H9 (cell line): ENCODE measurements around the gene H2BW1. TPM values are rescaled to one million over a fixed set of nuclear protein-coding genes. Genes with fewer than 3 reads are reported as not detected.
"Not testable (repeated sequence)": the region's sequence is repeated elsewhere in the genome, so short reads cannot be mapped to it uniquely, and the experiment has no call there.

Experiments
- DNase-seq: peaks from one replicate; pipeline ENCODE4 v3.0.0-alpha.2; 2017
- H2AFZ ChIP-seq: one replicate; pipeline ENCODE4 v1.6.1; 2013; ENCODE audit warnings: mild to moderate bottlenecking, low read length, control low read depth, moderate library complexity
- H2AK5ac ChIP-seq: 2 replicates; pipeline ENCODE4 v1.6.1; 2013; ENCODE audit warnings: low read length, control low read depth, mixed read lengths; ENCODE audit not compliant: insufficient read length
- H2BK120ac ChIP-seq: one replicate; pipeline ENCODE4 v1.6.1; 2013; ENCODE audit warnings: low read depth, mild to moderate bottlenecking, low read length, control low read depth, inconsistent platforms; ENCODE audit not compliant: poor library complexity, severe bottlenecking
- H2BK12ac ChIP-seq: 2 replicates; pipeline ENCODE4 v1.6.1; 2013; ENCODE audit warnings: low read length, control low read depth, mixed read lengths, low read depth; ENCODE audit not compliant: insufficient read length
- H2BK15ac ChIP-seq: 2 replicates; pipeline ENCODE4 v1.6.1; 2013; ENCODE audit warnings: low read depth, low read length, control low read depth
- H2BK20ac ChIP-seq: one replicate; pipeline ENCODE4 v1.6.1; 2013; ENCODE audit warnings: low read depth, mild to moderate bottlenecking, low read length, control low read depth, inconsistent platforms; ENCODE audit not compliant: poor library complexity, severe bottlenecking
- H2BK5ac ChIP-seq: 2 replicates; pipeline ENCODE4 v1.6.1; 2013; ENCODE audit warnings: low read length, control low read depth, mixed read lengths; ENCODE audit not compliant: insufficient read length
- H3K14ac ChIP-seq: 2 replicates; pipeline ENCODE4 v1.6.1; 2013; ENCODE audit warnings: low read length, control low read depth; ENCODE audit not compliant: insufficient read depth
- H3K18ac ChIP-seq: 2 replicates; pipeline ENCODE4 v1.6.1; 2013; ENCODE audit warnings: low read depth, mild to moderate bottlenecking, mixed read lengths, low read length, control low read depth; ENCODE audit not compliant: insufficient read length
- H3K23ac ChIP-seq: 2 replicates; pipeline ENCODE4 v1.6.1; 2013; ENCODE audit warnings: low read length, control low read depth, mixed read lengths, low read depth; ENCODE audit not compliant: insufficient read length
- H3K23me2 ChIP-seq: 2 replicates; pipeline ENCODE4 v1.6.1; 2013; ENCODE audit warnings: low read depth, mild to moderate bottlenecking, mixed read lengths, low read length, control low read depth; ENCODE audit not compliant: insufficient read length, poor library complexity, severe bottlenecking
- H3K27ac ChIP-seq: 2 replicates; pipeline ENCODE4 v1.5.1; 2013; ENCODE audit warnings: low read length, control low read depth, mixed read lengths, low read depth; ENCODE audit not compliant: insufficient read length
- H3K27me3 ChIP-seq: 2 replicates; pipeline ENCODE4 v1.6.1; 2013; ENCODE audit warnings: low read length, control low read depth, inconsistent platforms; ENCODE audit not compliant: insufficient read depth
- H3K4ac ChIP-seq: 2 replicates; pipeline ENCODE4 v1.6.1; 2013; ENCODE audit warnings: low read depth, mild to moderate bottlenecking, control low read depth, inconsistent platforms, low read length, moderate library complexity
- H3K4me1 ChIP-seq: 2 replicates; pipeline ENCODE4 v1.6.1; 2013; ENCODE audit warnings: low read length, control low read depth, inconsistent platforms; ENCODE audit not compliant: insufficient read depth
- H3K4me2 ChIP-seq: 2 replicates; pipeline ENCODE4 v1.6.1; 2013; ENCODE audit warnings: low read length, control low read depth, mixed read lengths; ENCODE audit not compliant: insufficient read length, insufficient read depth
- H3K56ac ChIP-seq: 2 replicates; pipeline ENCODE4 v1.6.1; 2013; ENCODE audit warnings: low read depth, mild to moderate bottlenecking, mixed read lengths, low read length, control low read depth; ENCODE audit not compliant: insufficient read length
- H3K79me1 ChIP-seq: 2 replicates; pipeline ENCODE4 v1.6.1; 2013; ENCODE audit warnings: low read depth, mild to moderate bottlenecking, moderate library complexity, low read length, control low read depth, inconsistent platforms; ENCODE audit not compliant: insufficient read depth, poor library complexity, severe bottlenecking
- H3K79me2 ChIP-seq: 2 replicates; pipeline ENCODE4 v1.6.1; 2013; ENCODE audit warnings: low read length, control low read depth, inconsistent platforms; ENCODE audit not compliant: insufficient read depth
- H3K9ac ChIP-seq: 2 replicates; pipeline ENCODE4 v1.6.1; 2013; ENCODE audit warnings: low read length, control low read depth, mixed read lengths; ENCODE audit not compliant: insufficient read length; ENCODE audit errors: extremely low read depth
- H3K9me3 ChIP-seq: one replicate; pipeline ENCODE4 v1.6.1; 2013; ENCODE audit warnings: low read depth, low read length, inconsistent platforms; ENCODE audit not compliant: control insufficient read depth
- H3T11ph ChIP-seq: one replicate; pipeline ENCODE4 v1.6.1; 2013; ENCODE audit warnings: mild to moderate bottlenecking, low read length, control low read depth, inconsistent platforms
- H4K20me1 ChIP-seq: one replicate; pipeline ENCODE4 v1.6.1; 2013; ENCODE audit not compliant: control insufficient read depth, insufficient read length, insufficient read depth
- H4K5ac ChIP-seq: 2 replicates; pipeline ENCODE4 v1.6.1; 2013; ENCODE audit warnings: low read depth, mild to moderate bottlenecking, mixed read lengths, low read length, control low read depth; ENCODE audit not compliant: insufficient read length
- H4K8ac ChIP-seq: replicated peaks from 2 replicates; pipeline ENCODE4 v1.6.1; 2013; ENCODE audit warnings: low read length, control low read depth, mixed read lengths, low read depth; ENCODE audit not compliant: insufficient read length
- H4K91ac ChIP-seq: 2 replicates; pipeline ENCODE4 v1.6.1; 2013; ENCODE audit warnings: low read depth, mild to moderate bottlenecking, moderate library complexity, mixed read lengths, low read length, control low read depth; ENCODE audit not compliant: insufficient read length
- H3K27ac Mint-ChIP-seq, 3 experiments: 2 replicates in 2 of 3; 3 replicates in 1 of 3; pipeline ENCODE4 v1.8.0; 2020 to 2021; ENCODE audit warnings: mixed read lengths in 3 of 3, mild to moderate bottlenecking in 1 of 3, moderate library complexity in 1 of 3
- H3K27me3 Mint-ChIP-seq: 2 replicates; pipeline ENCODE4 v1.8.0; 2021; ENCODE audit warnings: low read depth, mild to moderate bottlenecking, moderate library complexity, mixed read lengths
- H3K36me3 Mint-ChIP-seq, 3 experiments: 2 replicates in 2 of 3; 3 replicates in 1 of 3; pipeline ENCODE4 v1.8.0; 2020 to 2021; ENCODE audit warnings: low read depth in 3 of 3, mixed read lengths in 3 of 3; ENCODE audit not compliant: insufficient read depth in 1 of 3
- H3K4me1 Mint-ChIP-seq, 2 experiments: 2 replicates each; pipeline ENCODE4 v1.8.0; 2020; ENCODE audit warnings: mixed read lengths in 2 of 2
- H3K4me3 Mint-ChIP-seq, 2 experiments: 2 replicates in 1 of 2; 3 replicates in 1 of 2; pipeline ENCODE4 v1.8.0; 2020 to 2021; ENCODE audit warnings: mild to moderate bottlenecking in 2 of 2, mixed read lengths in 2 of 2, moderate library complexity in 1 of 2
- H3K9me3 Mint-ChIP-seq, 2 experiments: 2 replicates in 1 of 2; 3 replicates in 1 of 2; pipeline ENCODE4 v1.8.0; 2020; ENCODE audit warnings: mild to moderate bottlenecking in 2 of 2, mixed read lengths in 2 of 2, moderate library complexity in 1 of 2
- CTCF ChIP-seq: fragments of 200-600 bp; sonication (generic); conservative IDR thresholded peaks from 3 replicates; pipeline ENCODE4 v1.8.0; 2021; ENCODE audit warnings: antibody characterized with exemption, mild to moderate bottlenecking
- WGBS: extraction: QIAGEN DNeasy Blood & Tissue Kit; methylation state at CpG from one replicate; pipeline ENCODE4 v1.1.7; 2013; ENCODE audit warnings: missing lambda C conversion rate, low lambda C conversion rate, mixed read lengths; ENCODE audit not compliant: insufficient read length; ENCODE audit errors: extremely low coverage; 5-methylcytosine and 5-hydroxymethylcytosine counted together
- total RNA-seq: library from RNA; stranded (reverse); gene quantifications from 2 replicates; pipeline ENCODE4 v1.2.1, GENCODE V29; 2021

H2BW1 gene
- total RNA-seq, 1 experiment from 2014 or later = 0.26 TPM

- peaks cover 0 to 6% (median 0%) of the 10 kb centered on the region in 3 experiments; a peak in 1 of 7 replicates for H3K36me3 Mint-ChIP-seq
- Histone ChIP-seq H3K18ac (no peak overlapping the region), H3K27ac (no peak overlapping the region), H3K14ac (no peak overlapping the region), H3K4me2 (no peak overlapping the region), H4K5ac (no peak overlapping the region), H2AFZ (no peak overlapping the region), H3T11ph (no peak overlapping the region), H3K23ac (no peak overlapping the region), H4K8ac (no peak overlapping the region), H3K23me2 (no peaks in the 10 kb centered on the region), H2BK20ac (no peak overlapping the region), H3K9ac (no peak overlapping the region), H2BK5ac (no peak overlapping the region), H3K56ac (no peak overlapping the region), H4K20me1 (no peaks in the 10 kb centered on the region), H3K9me3 (no peaks in the 10 kb centered on the region), H2BK120ac (no peak overlapping the region), H2BK15ac (no peak overlapping the region), H3K27me3 (no peaks in the 10 kb centered on the region), H3K4me1 (no peaks in the 10 kb centered on the region), H2AK5ac (no peak overlapping the region), H2BK12ac (no peak overlapping the region), H3K79me1 (no peaks in the 10 kb centered on the region), H3K79me2 (no peaks in the 10 kb centered on the region), H3K4ac (no peak overlapping the region), H4K91ac (no peak overlapping the region)
- H3K4me1 Mint-ChIP-seq = peaks cover 0 to 2% of the 10 kb centered on the region in 2 experiments; a peak in 1 of 4 replicates
- H3K27ac Mint-ChIP-seq = no peak overlapping the region
- no peak for TF ChIP-seq CTCF
- WGBS = no CpG with 5 or more reads among the region's 5 CpGs
- no peak overlapping the region for H3K4me3 Mint-ChIP-seq
- H3K27me3 Mint-ChIP-seq = peaks cover 6% of the 10 kb centered on the region
- DNase-seq = no peak
- H3K9me3 Mint-ChIP-seq = peaks cover 0 to 73% of the 10 kb centered on the region in 2 experiments; a peak in 3 of 5 replicates
Measured at GRCh38 chrX:103999234-103999633, 14.3 kb downstream of the H2BW1 start.

GRCh38 chrX:103983508-103983907, 30.0 kb downstream of the H2BW1 start:
- not testable (repeated sequence) for H3K56ac ChIP-seq, H2AFZ ChIP-seq, H2BK5ac ChIP-seq, H3K4me1 Mint-ChIP-seq, H3K79me2 ChIP-seq, H4K8ac ChIP-seq, H3K27ac ChIP-seq, H3K9ac ChIP-seq, H3K27me3 Mint-ChIP-seq, H3K14ac ChIP-seq, H2AK5ac ChIP-seq, H4K5ac ChIP-seq, H3K4me3 Mint-ChIP-seq, H3K4me2 ChIP-seq, H2BK12ac ChIP-seq, H4K91ac ChIP-seq, H3T11ph ChIP-seq, H2BK120ac ChIP-seq, H4K20me1 ChIP-seq, H2BK20ac ChIP-seq, H3K23ac ChIP-seq, H3K4ac ChIP-seq, H3K9me3 Mint-ChIP-seq, H3K18ac ChIP-seq, H3K23me2 ChIP-seq, H3K36me3 Mint-ChIP-seq, DNase-seq, H3K4me1 ChIP-seq, H2BK15ac ChIP-seq, H3K79me1 ChIP-seq, H3K9me3 ChIP-seq, H3K27me3 ChIP-seq, H3K27ac Mint-ChIP-seq
- no CpG with 5 or more reads among the region's 13 CpGs for WGBS
